ENCODE results near the gene RNF38.

DNA sequence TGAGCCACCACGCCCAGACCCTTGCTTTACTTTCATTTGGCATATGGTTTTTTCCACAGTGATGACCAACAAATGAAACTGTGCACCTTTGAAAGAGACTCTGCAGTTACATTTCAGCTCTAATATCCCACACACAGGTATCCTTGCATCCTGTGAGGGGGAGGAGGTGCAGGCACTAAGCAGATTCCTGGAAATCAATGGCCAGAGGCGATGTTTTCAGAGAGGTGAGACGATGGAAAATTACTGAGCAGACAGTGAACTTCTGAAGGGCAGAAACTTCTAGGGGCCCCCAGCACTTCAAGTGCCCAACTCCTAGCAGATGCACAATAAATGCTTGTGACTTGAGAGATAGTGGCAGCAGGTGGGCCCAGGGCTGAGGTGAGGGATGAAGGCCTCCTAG, 112.0 kb downstream of the RNF38 start:
- TF ChIP-seq SP1 (IDR thresholded peaks at IDR 0.05; ENCODE audit: low read depth) = no peak
- TF ChIP-seq ZFX (IDR thresholded peaks at IDR 0.05) = no peak
